K562 treated with DMSO at 1 percent for 4 hours (cell line): ENCODE data around the gene DHX40. TPM values are rescaled to one million over a fixed set of nuclear protein-coding genes. Genes with fewer than 3 reads are reported as not detected.

Source experiments
- total RNA-seq: library from RNA; unstranded; fragments of 300-600 nt; gene quantifications from 2 replicates; pipeline ENCODE4 v1.2.3, GENCODE V29; 2022; ENCODE audit not compliant: insufficient read depth

DHX40 gene, protein sequence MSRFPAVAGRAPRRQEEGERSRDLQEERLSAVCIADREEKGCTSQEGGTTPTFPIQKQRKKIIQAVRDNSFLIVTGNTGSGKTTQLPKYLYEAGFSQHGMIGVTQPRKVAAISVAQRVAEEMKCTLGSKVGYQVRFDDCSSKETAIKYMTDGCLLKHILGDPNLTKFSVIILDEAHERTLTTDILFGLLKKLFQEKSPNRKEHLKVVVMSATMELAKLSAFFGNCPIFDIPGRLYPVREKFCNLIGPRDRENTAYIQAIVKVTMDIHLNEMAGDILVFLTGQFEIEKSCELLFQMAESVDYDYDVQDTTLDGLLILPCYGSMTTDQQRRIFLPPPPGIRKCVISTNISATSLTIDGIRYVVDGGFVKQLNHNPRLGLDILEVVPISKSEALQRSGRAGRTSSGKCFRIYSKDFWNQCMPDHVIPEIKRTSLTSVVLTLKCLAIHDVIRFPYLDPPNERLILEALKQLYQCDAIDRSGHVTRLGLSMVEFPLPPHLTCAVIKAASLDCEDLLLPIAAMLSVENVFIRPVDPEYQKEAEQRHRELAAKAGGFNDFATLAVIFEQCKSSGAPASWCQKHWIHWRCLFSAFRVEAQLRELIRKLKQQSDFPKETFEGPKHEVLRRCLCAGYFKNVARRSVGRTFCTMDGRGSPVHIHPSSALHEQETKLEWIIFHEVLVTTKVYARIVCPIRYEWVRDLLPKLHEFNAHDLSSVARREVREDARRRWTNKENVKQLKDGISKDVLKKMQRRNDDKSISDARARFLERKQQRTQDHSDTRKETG
- total RNA-seq = 11.2 and 13.6 TPM in 2 replicates

DNA sequence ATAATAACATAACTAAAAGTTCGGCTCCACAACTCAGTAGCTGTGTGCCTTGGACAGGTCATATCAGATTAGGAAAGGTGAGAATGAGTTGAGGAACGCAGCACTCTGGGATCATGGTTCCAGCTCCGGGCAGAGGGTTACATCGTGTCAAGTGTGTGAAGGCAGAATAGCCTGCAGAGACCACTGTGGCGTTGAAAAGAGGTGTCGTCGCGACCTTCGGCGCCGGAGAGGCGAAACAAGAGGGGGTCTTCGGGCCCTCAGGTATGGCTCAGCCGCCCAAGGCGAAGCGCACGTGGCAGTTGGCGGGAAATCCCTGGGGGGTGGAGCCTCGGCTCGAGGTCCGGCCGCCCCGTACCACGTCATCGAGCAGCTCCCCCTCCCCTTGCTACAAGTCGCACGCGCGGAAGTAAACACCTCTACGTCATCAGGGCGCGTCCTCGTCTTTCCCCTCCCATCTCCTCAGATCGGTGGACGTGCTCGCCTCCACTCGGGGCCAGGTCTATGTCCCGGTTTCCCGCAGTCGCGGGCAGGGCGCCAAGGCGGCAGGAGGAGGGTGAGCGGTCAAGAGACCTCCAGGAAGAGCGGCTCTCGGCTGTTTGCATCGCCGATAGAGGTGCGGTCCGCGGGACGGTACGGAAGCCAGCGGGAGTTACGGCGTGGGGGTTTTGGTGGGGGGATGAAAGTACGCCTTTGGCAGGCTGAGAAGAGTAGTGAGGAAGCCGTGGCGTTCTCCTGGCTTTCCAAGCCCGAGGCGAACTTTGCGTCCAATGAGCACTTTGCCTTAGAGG lies at the start of gene DHX40:
DHX40 (plus strand) TSS at position 440 of the 788 bp plus-strand sequence; CDS start at position 502, 62 bp downstream.

DNA sequence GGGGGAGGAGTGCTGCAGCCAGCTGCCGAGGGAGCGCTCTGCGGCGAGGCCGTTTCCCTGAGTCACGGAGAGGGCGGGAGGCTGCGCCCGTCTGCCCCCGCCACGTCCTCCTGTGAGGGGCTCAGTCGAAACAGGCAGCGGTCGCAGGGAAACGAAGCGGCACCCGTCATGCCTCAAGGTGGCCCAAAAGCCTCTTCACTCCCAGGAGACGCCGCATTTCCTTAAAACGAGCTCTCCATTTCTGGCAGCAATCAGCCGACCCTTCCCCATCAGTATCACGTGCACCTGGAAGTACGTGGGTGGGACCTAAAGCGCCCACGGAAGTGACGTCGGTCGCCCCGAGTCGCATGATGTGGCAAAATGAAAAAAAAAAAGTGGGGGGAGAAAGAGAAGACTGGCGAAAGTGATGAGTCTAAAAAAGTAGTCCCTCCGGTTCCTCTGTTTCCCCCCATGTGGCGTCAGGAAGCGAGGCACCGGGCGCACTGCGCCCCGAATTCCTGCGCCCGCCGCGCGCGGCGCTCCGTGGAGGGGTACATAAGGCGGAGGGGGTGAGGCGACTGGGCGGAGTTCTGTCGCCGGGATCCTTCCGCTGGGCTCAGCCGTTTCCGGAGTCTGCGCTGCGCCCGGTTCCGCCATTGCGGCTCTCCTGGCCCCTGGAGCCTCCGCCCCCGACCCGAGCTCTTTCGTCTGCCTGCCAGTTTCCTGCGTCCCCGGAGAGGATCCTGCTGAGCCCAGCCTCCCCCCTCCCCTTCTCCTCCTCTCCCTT lies 54.1 kb downstream of the DHX40 start, which contains the start of gene CLTC:
CLTC (plus strand) TSS at position 598 of the 766 bp plus-strand sequence. CDS start 237 bp downstream, outside the sequence.

Other genes starting within 250 kb of the DHX40 start
- gene YPEL2, start 234.0 kb upstream of the DHX40 start, total RNA-seq = 0.18 and 0.29 TPM in 2 replicates
- 98.4 and 109 TPM in 2 replicates for gene CLTC, start 54.3 kb downstream of the DHX40 start, total RNA-seq
- gene PTRH2, start 141.8 kb downstream of the DHX40 start, total RNA-seq = 19.3 and 29.6 TPM in 2 replicates
- 49.9 and 54.3 TPM in 2 replicates for gene VMP1, start 142.0 kb downstream of the DHX40 start, total RNA-seq